ENCODE measurements around the gene CSNK2A3.

Gene CSNK2A3

DNA sequence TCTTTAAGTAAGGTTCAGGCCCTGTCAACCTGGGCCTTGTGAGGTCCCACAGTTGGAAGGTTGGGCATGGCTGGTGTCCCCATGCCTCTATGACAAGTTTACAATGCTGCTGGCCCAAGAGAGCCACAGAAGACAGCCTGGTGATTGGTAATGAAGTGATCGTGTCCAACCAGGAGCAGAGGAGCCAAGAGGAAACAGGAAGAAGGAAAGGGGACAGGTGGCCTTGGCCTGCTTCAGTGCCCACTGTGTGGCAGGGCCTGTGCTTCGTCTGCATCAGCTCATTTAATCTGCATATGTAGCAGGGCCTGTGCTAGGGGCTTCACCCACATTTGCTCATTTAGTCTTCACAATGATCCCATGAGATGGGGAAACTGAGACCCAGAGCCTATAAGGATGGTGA is 42.1 kb upstream of the CSNK2A3 start:
- ATAC-seq, result no peak
- TF ChIP-seq GLIS3 (CRISPR knock-in tag; IDR thresholded peaks at IDR 0.05), result no peak
- no peak for TF ChIP-seq ZNF8 (CRISPR knock-in tag; IDR thresholded peaks at IDR 0.05)
- TF ChIP-seq, protein P1, sequence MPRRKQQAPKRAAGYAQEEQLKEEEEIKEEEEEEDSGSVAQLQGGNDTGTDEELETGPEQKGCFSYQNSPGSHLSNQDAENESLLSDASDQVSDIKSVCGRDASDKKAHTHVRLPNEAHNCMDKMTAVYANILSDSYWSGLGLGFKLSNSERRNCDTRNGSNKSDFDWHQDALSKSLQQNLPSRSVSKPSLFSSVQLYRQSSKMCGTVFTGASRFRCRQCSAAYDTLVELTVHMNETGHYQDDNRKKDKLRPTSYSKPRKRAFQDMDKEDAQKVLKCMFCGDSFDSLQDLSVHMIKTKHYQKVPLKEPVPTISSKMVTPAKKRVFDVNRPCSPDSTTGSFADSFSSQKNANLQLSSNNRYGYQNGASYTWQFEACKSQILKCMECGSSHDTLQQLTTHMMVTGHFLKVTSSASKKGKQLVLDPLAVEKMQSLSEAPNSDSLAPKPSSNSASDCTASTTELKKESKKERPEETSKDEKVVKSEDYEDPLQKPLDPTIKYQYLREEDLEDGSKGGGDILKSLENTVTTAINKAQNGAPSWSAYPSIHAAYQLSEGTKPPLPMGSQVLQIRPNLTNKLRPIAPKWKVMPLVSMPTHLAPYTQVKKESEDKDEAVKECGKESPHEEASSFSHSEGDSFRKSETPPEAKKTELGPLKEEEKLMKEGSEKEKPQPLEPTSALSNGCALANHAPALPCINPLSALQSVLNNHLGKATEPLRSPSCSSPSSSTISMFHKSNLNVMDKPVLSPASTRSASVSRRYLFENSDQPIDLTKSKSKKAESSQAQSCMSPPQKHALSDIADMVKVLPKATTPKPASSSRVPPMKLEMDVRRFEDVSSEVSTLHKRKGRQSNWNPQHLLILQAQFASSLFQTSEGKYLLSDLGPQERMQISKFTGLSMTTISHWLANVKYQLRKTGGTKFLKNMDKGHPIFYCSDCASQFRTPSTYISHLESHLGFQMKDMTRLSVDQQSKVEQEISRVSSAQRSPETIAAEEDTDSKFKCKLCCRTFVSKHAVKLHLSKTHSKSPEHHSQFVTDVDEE (CRISPR knock-in tag; IDR thresholded peaks at IDR 0.05), result no peak
- TF ChIP-seq ESRRG (CRISPR knock-in tag; IDR thresholded peaks at IDR 0.05), result no peak
- no peak for TF ChIP-seq ZNF70 (CRISPR knock-in tag; IDR thresholded peaks at IDR 0.05)
- TF ChIP-seq, protein P2, sequence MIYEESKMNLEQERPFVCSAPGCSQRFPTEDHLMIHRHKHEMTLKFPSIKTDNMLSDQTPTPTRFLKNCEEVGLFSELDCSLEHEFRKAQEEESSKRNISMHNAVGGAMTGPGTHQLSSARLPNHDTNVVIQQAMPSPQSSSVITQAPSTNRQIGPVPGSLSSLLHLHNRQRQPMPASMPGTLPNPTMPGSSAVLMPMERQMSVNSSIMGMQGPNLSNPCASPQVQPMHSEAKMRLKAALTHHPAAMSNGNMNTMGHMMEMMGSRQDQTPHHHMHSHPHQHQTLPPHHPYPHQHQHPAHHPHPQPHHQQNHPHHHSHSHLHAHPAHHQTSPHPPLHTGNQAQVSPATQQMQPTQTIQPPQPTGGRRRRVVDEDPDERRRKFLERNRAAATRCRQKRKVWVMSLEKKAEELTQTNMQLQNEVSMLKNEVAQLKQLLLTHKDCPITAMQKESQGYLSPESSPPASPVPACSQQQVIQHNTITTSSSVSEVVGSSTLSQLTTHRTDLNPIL (CRISPR knock-in tag; IDR thresholded peaks at IDR 0.05; ENCODE audit: low read depth), result no peak
- no peak for TF ChIP-seq TOX (CRISPR knock-in tag; IDR thresholded peaks at IDR 0.05; ENCODE audit: borderline replicate concordance)
- no peak for TF ChIP-seq TCF4 (CRISPR knock-in tag; IDR thresholded peaks at IDR 0.05; ENCODE audit: borderline replicate concordance)
- TF ChIP-seq, protein P3, sequence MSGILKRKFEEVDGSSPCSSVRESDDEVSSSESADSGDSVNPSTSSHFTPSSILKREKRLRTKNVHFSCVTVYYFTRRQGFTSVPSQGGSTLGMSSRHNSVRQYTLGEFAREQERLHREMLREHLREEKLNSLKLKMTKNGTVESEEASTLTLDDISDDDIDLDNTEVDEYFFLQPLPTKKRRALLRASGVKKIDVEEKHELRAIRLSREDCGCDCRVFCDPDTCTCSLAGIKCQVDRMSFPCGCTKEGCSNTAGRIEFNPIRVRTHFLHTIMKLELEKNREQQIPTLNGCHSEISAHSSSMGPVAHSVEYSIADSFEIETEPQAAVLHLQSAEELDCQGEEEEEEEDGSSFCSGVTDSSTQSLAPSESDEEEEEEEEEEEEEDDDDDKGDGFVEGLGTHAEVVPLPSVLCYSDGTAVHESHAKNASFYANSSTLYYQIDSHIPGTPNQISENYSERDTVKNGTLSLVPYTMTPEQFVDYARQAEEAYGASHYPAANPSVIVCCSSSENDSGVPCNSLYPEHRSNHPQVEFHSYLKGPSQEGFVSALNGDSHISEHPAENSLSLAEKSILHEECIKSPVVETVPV (CRISPR knock-in tag; IDR thresholded peaks at IDR 0.05), result no peak
- TF ChIP-seq OSR1 (CRISPR knock-in tag; IDR thresholded peaks at IDR 0.05), result no peak
- TF ChIP-seq RARB (CRISPR knock-in tag; IDR thresholded peaks at IDR 0.05), result no peak
- no peak for TF ChIP-seq ARNTL (CRISPR knock-in tag; IDR thresholded peaks at IDR 0.05; ENCODE audit: borderline replicate concordance, low read depth)
- no peak for TF ChIP-seq SNAI2 (CRISPR knock-in tag; IDR thresholded peaks at IDR 0.05)

DNA sequence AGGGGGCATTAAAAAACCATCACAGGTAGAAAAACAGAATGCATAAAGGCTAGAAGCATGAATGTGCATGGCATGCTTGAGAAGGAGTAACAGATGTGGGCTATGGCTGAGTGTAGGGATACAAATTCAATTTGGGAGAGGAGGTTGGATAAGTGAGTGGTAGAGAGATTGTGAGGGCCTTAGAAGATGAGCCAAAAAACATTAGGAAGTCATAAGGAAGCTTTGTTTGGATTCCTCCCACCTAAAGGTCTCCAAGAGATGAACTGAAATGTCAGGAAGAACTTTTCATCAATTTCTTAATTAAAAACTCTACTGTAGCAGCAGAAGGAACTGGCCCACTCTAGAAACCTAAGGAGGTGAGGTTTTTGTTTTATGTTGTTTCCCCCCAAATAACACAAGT is 41.2 kb upstream of the CSNK2A3 start:
- TF ChIP-seq ZC3H10 (CRISPR knock-in tag; IDR thresholded peaks at IDR 0.05) (no peak), TOX (CRISPR knock-in tag; IDR thresholded peaks at IDR 0.05; ENCODE audit: borderline replicate concordance) (no peak), ZNF70 (CRISPR knock-in tag; IDR thresholded peaks at IDR 0.05) (no peak), ARNTL (CRISPR knock-in tag; IDR thresholded peaks at IDR 0.05; ENCODE audit: borderline replicate concordance, low read depth) (no peak), ISL1 (CRISPR knock-in tag; IDR thresholded peaks at IDR 0.05) (no peak), GLIS3 (CRISPR knock-in tag; IDR thresholded peaks at IDR 0.05) (no peak), CSDC2 (CRISPR knock-in tag; IDR thresholded peaks at IDR 0.05) (no peak), ESRRG (CRISPR knock-in tag; IDR thresholded peaks at IDR 0.05) (no peak)
- TF ChIP-seq, protein P4, sequence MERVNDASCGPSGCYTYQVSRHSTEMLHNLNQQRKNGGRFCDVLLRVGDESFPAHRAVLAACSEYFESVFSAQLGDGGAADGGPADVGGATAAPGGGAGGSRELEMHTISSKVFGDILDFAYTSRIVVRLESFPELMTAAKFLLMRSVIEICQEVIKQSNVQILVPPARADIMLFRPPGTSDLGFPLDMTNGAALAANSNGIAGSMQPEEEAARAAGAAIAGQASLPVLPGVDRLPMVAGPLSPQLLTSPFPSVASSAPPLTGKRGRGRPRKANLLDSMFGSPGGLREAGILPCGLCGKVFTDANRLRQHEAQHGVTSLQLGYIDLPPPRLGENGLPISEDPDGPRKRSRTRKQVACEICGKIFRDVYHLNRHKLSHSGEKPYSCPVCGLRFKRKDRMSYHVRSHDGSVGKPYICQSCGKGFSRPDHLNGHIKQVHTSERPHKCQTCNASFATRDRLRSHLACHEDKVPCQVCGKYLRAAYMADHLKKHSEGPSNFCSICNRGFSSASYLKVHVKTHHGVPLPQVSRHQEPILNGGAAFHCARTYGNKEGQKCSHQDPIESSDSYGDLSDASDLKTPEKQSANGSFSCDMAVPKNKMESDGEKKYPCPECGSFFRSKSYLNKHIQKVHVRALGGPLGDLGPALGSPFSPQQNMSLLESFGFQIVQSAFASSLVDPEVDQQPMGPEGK (CRISPR knock-in tag; IDR thresholded peaks at IDR 0.05; ENCODE audit: borderline replicate concordance), result no peak
- TF ChIP-seq, protein P3 (CRISPR knock-in tag; IDR thresholded peaks at IDR 0.05), result no peak
- TF ChIP-seq, protein P1 (CRISPR knock-in tag; IDR thresholded peaks at IDR 0.05), result no peak
- TF ChIP-seq, protein P2 (CRISPR knock-in tag; IDR thresholded peaks at IDR 0.05; ENCODE audit: low read depth), result no peak
- ATAC-seq, result no peak

Data from SK-N-SH treated with all-trans-retinoic acid at 6 μM for 48 hours (cell line).